Type B pancreatic cell (in vitro differentiated cells): Measurements from ENCODE around the gene AQP4. TPM values are rescaled to one million over a fixed set of nuclear protein-coding genes. Genes with fewer than 3 reads are reported as not detected.

Experiments used
- DNase-seq: peaks from one replicate; pipeline ENCODE4 v3.0.0; 2021; ENCODE audit warnings: mixed read lengths; ENCODE audit not compliant: unreplicated experiment; ENCODE audit errors: extremely low spot score
- H3K27ac Mint-ChIP-seq: 2 replicates; pipeline ENCODE4 v1.8.0; 2021; ENCODE audit warnings: mild to moderate bottlenecking, mixed read lengths
- H3K27me3 Mint-ChIP-seq: 2 replicates; pipeline ENCODE4 v1.8.0; 2021; ENCODE audit warnings: mixed read lengths
- H3K36me3 Mint-ChIP-seq: 2 replicates; pipeline ENCODE4 v1.8.0; 2021; ENCODE audit warnings: mixed read lengths
- H3K4me1 Mint-ChIP-seq: one replicate; pipeline ENCODE4 v1.8.0; 2021; ENCODE audit warnings: mixed read lengths; ENCODE audit not compliant: unreplicated experiment
- H3K4me3 Mint-ChIP-seq: 2 replicates; pipeline ENCODE4 v1.8.0; 2021; ENCODE audit warnings: mild to moderate bottlenecking, mixed read lengths
- H3K9me3 Mint-ChIP-seq: 2 replicates; pipeline ENCODE4 v1.8.0; 2021; ENCODE audit warnings: mixed read lengths
- CTCF ChIP-seq: fragments of 200-600 bp; sonication (generic); conservative IDR thresholded peaks from 2 replicates; pipeline ENCODE4 v1.5.0; 2021; ENCODE audit warnings: antibody characterized with exemption, mild to moderate bottlenecking
- long read RNA-seq: library from polyadenylated mRNA; unstranded; transcript quantifications from one replicate; pipeline ENCODE4 v2.0.0, GENCODE V29; 2020
- total RNA-seq: library from RNA; stranded (reverse); gene quantifications from 2 replicates; pipeline ENCODE4 v1.2.1, GENCODE V29; 2021; ENCODE audit warnings: low replicate concordance

Gene AQP4, protein sequence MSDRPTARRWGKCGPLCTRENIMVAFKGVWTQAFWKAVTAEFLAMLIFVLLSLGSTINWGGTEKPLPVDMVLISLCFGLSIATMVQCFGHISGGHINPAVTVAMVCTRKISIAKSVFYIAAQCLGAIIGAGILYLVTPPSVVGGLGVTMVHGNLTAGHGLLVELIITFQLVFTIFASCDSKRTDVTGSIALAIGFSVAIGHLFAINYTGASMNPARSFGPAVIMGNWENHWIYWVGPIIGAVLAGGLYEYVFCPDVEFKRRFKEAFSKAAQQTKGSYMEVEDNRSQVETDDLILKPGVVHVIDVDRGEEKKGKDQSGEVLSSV
- total RNA-seq, result 1.6 and 2.8 TPM in 2 replicates
- long read RNA-seq, full-length matches to known transcripts, result 8 of 10 reads
- long read RNA-seq, partial matches to known transcripts, result 0 of 10 reads
- long read RNA-seq, other reads (novel, unspliced or antisense), result 2 of 10 reads

GRCh38 chr18:26865557-26865956 is at the start of gene AQP4:
TSS of gene AQP4 (minus strand) at chr18:26865707. CDS start at chr18:26865689, 18 bp downstream.
- H3K4me1 Mint-ChIP-seq, result peaks cover 27% of the 10 kb centered on the region
- TF ChIP-seq CTCF, result no peak
- peaks cover 31% of the 10 kb centered on the region for H3K27me3 Mint-ChIP-seq
- no peaks in the 10 kb centered on the region for H3K9me3 Mint-ChIP-seq
- no peaks in the 10 kb centered on the region for H3K36me3 Mint-ChIP-seq
- no peak within 1 kb of the TSS for H3K27ac Mint-ChIP-seq
- peak within 1 kb of the TSS; percentile 40 for H3K4me3 Mint-ChIP-seq
- no peak for DNase-seq

GRCh38 chr18:26911840-26912239 is 46.3 kb upstream of the AQP4 start:
- Mint-ChIP-seq H3K9me3 (no peaks in the 10 kb centered on the region), H3K27me3 (no peaks in the 10 kb centered on the region), H3K4me1 (peaks cover 10% of the 10 kb centered on the region), H3K4me3 (no peak overlapping the region), H3K27ac (no peak overlapping the region), H3K36me3 (no peaks in the 10 kb centered on the region)
- no peak for TF ChIP-seq CTCF
- DNase-seq, result no peak

- H3K4me3 Mint-ChIP-seq, result no peak overlapping the region
- TF ChIP-seq CTCF, result no peak
- peaks cover 6% of the 10 kb centered on the region for H3K9me3 Mint-ChIP-seq
- H3K4me1 Mint-ChIP-seq, result peaks cover 10% of the 10 kb centered on the region
- H3K27ac Mint-ChIP-seq, result no peak overlapping the region
- no peaks in the 10 kb centered on the region for H3K27me3 Mint-ChIP-seq
- DNase-seq, result no peak
- H3K36me3 Mint-ChIP-seq, result no peaks in the 10 kb centered on the region
Measured at GRCh38 chr18:26909599-26910290, 44.2 kb upstream of the AQP4 start.

- H3K9me3 Mint-ChIP-seq, result peaks cover 10% of the 10 kb centered on the region
- H3K27ac Mint-ChIP-seq, result no peak overlapping the region
- H3K4me3 Mint-ChIP-seq, result no peak overlapping the region
- no peak for DNase-seq
- no peaks in the 10 kb centered on the region for H3K36me3 Mint-ChIP-seq
- TF ChIP-seq CTCF, result no peak
- peaks cover 10% of the 10 kb centered on the region for H3K4me1 Mint-ChIP-seq
- no peaks in the 10 kb centered on the region for H3K27me3 Mint-ChIP-seq
Measured at GRCh38 chr18:26908906-26909305, 43.4 kb upstream of the AQP4 start.

- H3K9me3 Mint-ChIP-seq, result peaks cover 10% of the 10 kb centered on the region
- no peak for DNase-seq
- no peaks in the 10 kb centered on the region for H3K4me1 Mint-ChIP-seq
- no peak overlapping the region for H3K4me3 Mint-ChIP-seq
- TF ChIP-seq CTCF, result no peak
- H3K27me3 Mint-ChIP-seq, result no peaks in the 10 kb centered on the region
- H3K27ac Mint-ChIP-seq, result no peak overlapping the region
- H3K36me3 Mint-ChIP-seq, result no peaks in the 10 kb centered on the region
Measured at GRCh38 chr18:26902291-26902690, 36.8 kb upstream of the AQP4 start.
